B cell (primary cell): ENCODE measurements around the gene IFNA2. TPM values are rescaled to one million over a fixed set of nuclear protein-coding genes. Genes with fewer than 3 reads are reported as not detected.

ENCODE experiments used
- ATAC-seq: fragments of 200-7000 bp; cut with Tn5 transposase; one replicate; pipeline ENCODE4 v1.10.0; 2021; ENCODE audit warnings: low read depth, mild to moderate bottlenecking, moderate number of reproducible peaks, moderate library complexity
- CTCF ChIA-PET: fragments of 350-600 bp; sonication (Branson Sonifier 250); formaldehyde crosslinking; loops from one replicate; lab custom pipeline; 2021; ENCODE audit warnings: antibody characterized with exemption, inconsistent platforms; lab: Charles Lee
- POLR2A ChIA-PET: fragments of 350-600 bp; sonication (Branson Sonifier 250); formaldehyde crosslinking; loops from one replicate; lab custom pipeline; 2021; ENCODE audit warnings: antibody characterized with exemption; lab: Charles Lee
- DNase-seq: peaks from one replicate; pipeline ENCODE4 v3.0.0; 2013
- H2AFZ ChIP-seq: 2 replicates; pipeline ENCODE4 v1.6.1; 2012; ENCODE audit warnings: mild to moderate bottlenecking, low read depth, low read length; ENCODE audit not compliant: insufficient read depth, poor library complexity, severe bottlenecking
- H3K27ac ChIP-seq, 2 donors: 1 replicate in 1 of 2; 2 replicates in 1 of 2; pipeline ENCODE4 v1.5.1; 2012 to 2013; ENCODE audit warnings: low read length in 2 of 2, mild to moderate bottlenecking in 2 of 2, moderate library complexity in 1 of 2
- H3K27me3 ChIP-seq, 4 experiments: fragments of 200-600 bp in 1 of 4; sonication (generic) in 1 of 4; replicated peaks in 1 of 4; 1 replicate in 2 of 4; 2 replicates in 2 of 4; pipeline versions ENCODE4 v1.6.1 to v1.7.0; 2013 to 2016; ENCODE audit warnings: low read length in 3 of 4, mild to moderate bottlenecking in 2 of 4, mixed read lengths in 1 of 4, moderate library complexity in 1 of 4; ENCODE audit not compliant: insufficient read depth in 4 of 4, control insufficient read depth in 3 of 4; ENCODE audit errors: control extremely low read depth in 1 of 4
- H3K36me3 ChIP-seq, 2 experiments: replicated peaks in 1 of 2; 1 replicate in 1 of 2; 2 replicates in 1 of 2; pipeline versions ENCODE4 v1.6.1 to v1.7.1; 2013; ENCODE audit warnings: low read length in 1 of 2; ENCODE audit not compliant: insufficient read depth in 2 of 2, control insufficient read depth in 1 of 2; ENCODE audit errors: control extremely low read depth in 1 of 2, extremely low read depth in 1 of 2
- H3K4me1 ChIP-seq, 2 donors: fragments of 200-600 bp in 1 of 2; sonication (generic) in 1 of 2; 1 replicate in 1 of 2; 2 replicates in 1 of 2; pipeline versions ENCODE4 v1.5.1 to v1.6.1; 2013 to 2017; ENCODE audit warnings: low read length in 2 of 2; ENCODE audit not compliant: control insufficient read depth in 2 of 2, insufficient read depth in 2 of 2
- H3K4me2 ChIP-seq: replicated peaks from 2 replicates; pipeline ENCODE3; 2012; ENCODE audit warnings: mild to moderate bottlenecking, low read depth, low read length; ENCODE audit not compliant: poor library complexity, severe bottlenecking
- H3K4me3 ChIP-seq, 5 experiments: fragments of 200-600 bp in 1 of 5; sonication (generic) in 1 of 5; 1 replicate in 3 of 5; 2 replicates in 2 of 5; pipeline versions ENCODE4 v1.5.1 to v1.7.0; 2011 to 2016; ENCODE audit warnings: low read length in 4 of 5, mild to moderate bottlenecking in 4 of 5, low read depth in 2 of 5, control low read depth in 1 of 5, moderate library complexity in 1 of 5; ENCODE audit not compliant: insufficient read depth in 1 of 5; ENCODE audit errors: control extremely low read depth in 1 of 5, extremely low read depth in 1 of 5
- H3K79me2 ChIP-seq: fragments of 200-600 bp; sonication (generic); one replicate; pipeline ENCODE4 v1.6.0; 2016; ENCODE audit warnings: low read length; ENCODE audit not compliant: control insufficient read depth, insufficient read depth
- H3K9ac ChIP-seq: fragments of 200-600 bp; sonication (generic); 2 replicates; pipeline ENCODE4 v1.6.1; 2017; ENCODE audit warnings: mild to moderate bottlenecking, low read length, moderate library complexity
- H3K9me3 ChIP-seq, 3 donors: one replicate each; pipeline versions ENCODE4 v1.6.1 to v1.7.1; 2013; ENCODE audit warnings: low read length in 2 of 3; ENCODE audit not compliant: control insufficient read depth in 2 of 3, insufficient read depth in 1 of 3; ENCODE audit errors: control extremely low read depth in 1 of 3
- H4K20me1 ChIP-seq: 2 replicates; pipeline ENCODE4 v1.6.0; 2012; ENCODE audit warnings: mild to moderate bottlenecking, low read length; ENCODE audit not compliant: insufficient read depth, control insufficient read depth, poor library complexity, severe bottlenecking
- H3K27ac Mint-ChIP-seq: one replicate; pipeline ENCODE4 v1.8.0; 2021; ENCODE audit warnings: mixed read lengths
- H3K27me3 Mint-ChIP-seq: one replicate; pipeline ENCODE4 v1.8.0; 2021; ENCODE audit warnings: mixed read lengths
- H3K4me1 Mint-ChIP-seq: one replicate; pipeline ENCODE4 v1.8.0; 2021; ENCODE audit warnings: mixed read lengths
- H3K4me3 Mint-ChIP-seq: one replicate; pipeline ENCODE4 v1.8.0; 2021; ENCODE audit warnings: mixed read lengths
- H3K9me3 Mint-ChIP-seq: one replicate; pipeline ENCODE4 v1.8.0; 2022; ENCODE audit warnings: mixed read lengths; ENCODE audit not compliant: insufficient read depth
- EZH2 ChIP-seq: IDR thresholded peaks from 2 replicates; pipeline ENCODE4 v1.6.1; 2012; ENCODE audit warnings: borderline replicate concordance, low read depth, mild to moderate bottlenecking, moderate library complexity, low read length; ENCODE audit not compliant: insufficient read depth, poor library complexity, severe bottlenecking
- WGBS: methylation state at CpG from one replicate; pipeline ENCODE4 v1.1.5; 2013; ENCODE audit warnings: missing lambda C conversion rate; ENCODE audit not compliant: insufficient coverage; 5-methylcytosine and 5-hydroxymethylcytosine counted together
- intact Hi-C: fragments of 100-400 bp; cut with micrococcal nuclease; formaldehyde crosslinking; loops from one replicate; pipeline ENCODE4 v1.10.0; 2022
- polyA plus RNA-seq: library from polyadenylated mRNA; depleted of rRNA; stranded (reverse); fragments of >200 nt; gene quantifications from 2 replicates; pipeline ENCODE4 v1.2.3, GENCODE V29; 2012
- total RNA-seq, 2 donors: library from RNA; stranded (reverse); fragments of 120-200 nt in 1 of 2; gene quantifications; 1 replicate in 1 of 2; 2 replicates in 1 of 2; pipeline versions ENCODE4 v1.2.3 to v1.2.4, GENCODE V29; 2013 to 2022
- TF ChIP-seq, protein P1 (sequence below): fragments of 200-600 bp; IDR thresholded peaks from one replicate; pipeline ENCODE4 v1.8.0; 2022; ENCODE audit warnings: antibody characterized with exemption, mild to moderate bottlenecking

The IFNA2 gene
- total and polyA plus RNA-seq, 2 donors (not counting 1 experiment from before 2014, with no cell fraction given) = not detected

DNA sequence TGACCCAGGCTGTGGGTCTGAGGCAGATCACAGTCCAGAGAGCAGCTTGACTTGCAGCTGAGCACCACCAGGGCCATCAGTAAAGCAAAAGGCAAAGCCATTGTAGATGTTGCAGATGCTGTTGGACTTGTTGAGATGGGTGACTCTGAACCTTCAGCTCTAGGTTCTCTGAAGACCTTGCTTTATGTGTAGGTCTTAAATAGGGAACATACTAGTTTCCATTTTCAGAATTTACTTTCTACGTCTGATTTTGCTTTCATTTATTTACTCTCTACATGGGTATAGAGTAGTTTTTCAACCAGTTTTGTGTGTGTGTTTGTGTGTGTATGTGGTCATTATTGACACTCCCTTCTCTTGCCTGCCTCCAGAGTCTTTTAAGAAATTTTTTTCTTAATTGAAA, 34.4 kb downstream of the IFNA2 start, which contains the start of gene IFNA6:
Gene IFNA6 (minus strand): TSS at position 101 of the 400 bp plus-strand sequence. CDS start 0 bp downstream, at position 101.
- H4K20me1 ChIP-seq = no peaks in the 10 kb centered on the region
- peaks cover 0 to 4% (median 0%) of the 10 kb centered on the region in 3 donors for H3K9me3 ChIP-seq
- no peak for DNase-seq
- intact Hi-C loops = no loop called here
- no peaks in the 10 kb centered on the region for H3K36me3 ChIP-seq
- Mint-ChIP-seq H3K27me3 (peaks cover 30% of the 10 kb centered on the region), H3K4me1 (no peaks in the 10 kb centered on the region), H3K4me3 (no peak within 1 kb of the TSS), H3K9me3 (peaks cover 5% of the 10 kb centered on the region), H3K27ac (no peak within 1 kb of the TSS)
- POLR2A ChIA-PET = no interaction called here
- H3K27ac ChIP-seq = no peak within 1 kb of the TSS
- H3K79me2 ChIP-seq = no peaks in the 10 kb centered on the region
- H3K27me3 ChIP-seq = peaks cover 0 to 8% (median 2%) of the 10 kb centered on the region in 4 experiments
- no CpG with 5 or more reads among the region's 1 CpG for WGBS
- no peak for TF ChIP-seq EZH2
- no peaks in the 10 kb centered on the region for H3K4me1 ChIP-seq
- H3K9ac ChIP-seq = no peak within 1 kb of the TSS
- CTCF ChIA-PET = no interaction called here
- H2AFZ ChIP-seq = no peak within 1 kb of the TSS
- ATAC-seq = no peak
- H3K4me3 ChIP-seq = no peak within 1 kb of the TSS
- H3K4me2 ChIP-seq = no peak within 1 kb of the TSS

DNA sequence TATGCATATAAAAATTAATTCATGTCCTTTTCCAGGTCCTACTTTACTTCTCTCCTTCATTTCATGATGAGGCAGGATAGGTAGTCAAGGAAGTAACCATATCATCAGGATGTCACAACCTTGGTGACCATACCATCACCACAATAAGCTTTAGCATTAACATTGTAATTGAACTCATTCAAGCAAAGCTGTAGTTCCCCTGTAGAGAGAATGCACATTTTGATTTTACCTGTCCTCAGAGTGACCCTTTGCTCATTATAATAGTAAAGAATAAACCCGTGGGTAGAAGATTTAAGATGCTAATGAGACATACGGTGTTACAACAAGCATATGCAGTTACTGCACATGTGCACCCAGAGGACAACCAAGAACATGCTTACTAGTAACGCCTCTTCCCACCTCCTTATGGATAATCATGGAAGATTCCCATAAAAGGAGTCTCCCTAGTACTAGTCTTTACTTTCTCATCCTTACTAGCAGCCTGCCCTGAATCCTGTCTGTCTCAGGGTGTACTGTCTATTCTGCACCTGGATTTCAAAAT, 36.7 kb downstream of the IFNA2 start:
- Histone ChIP-seq H3K4me3 (no peak overlapping the region), H3K4me2 (no peak overlapping the region), H3K4me1 (no peaks in the 10 kb centered on the region), H4K20me1 (no peaks in the 10 kb centered on the region), H3K79me2 (no peaks in the 10 kb centered on the region), H3K9me3 (peaks cover 0 to 2% (median 0%) of the 10 kb centered on the region in 3 donors), H2AFZ (no peak overlapping the region), H3K27ac (no peak overlapping the region), H3K9ac (no peak overlapping the region), H3K36me3 (no peaks in the 10 kb centered on the region), H3K27me3 (peaks cover 0 to 10% (median 5%) of the 10 kb centered on the region in 4 experiments)
- WGBS = 57% methylated on average over 1 of the region's 3 CpGs
- Mint-ChIP-seq H3K4me1 (peaks cover 7% of the 10 kb centered on the region), H3K4me3 (no peak overlapping the region), H3K9me3 (no peaks in the 10 kb centered on the region), H3K27ac (no peak overlapping the region), H3K27me3 (peaks cover 41% of the 10 kb centered on the region)
- ATAC-seq (no peak), DNase-seq (no peak)
- CTCF ChIA-PET = interaction anchor here (1.5 kb wide), 1 partner anchor 48 kb away, joined by 3 read pairs; no protein-coding TSS in a partner anchor
- TF ChIP-seq EZH2 = no peak
- TF ChIP-seq, protein P1, sequence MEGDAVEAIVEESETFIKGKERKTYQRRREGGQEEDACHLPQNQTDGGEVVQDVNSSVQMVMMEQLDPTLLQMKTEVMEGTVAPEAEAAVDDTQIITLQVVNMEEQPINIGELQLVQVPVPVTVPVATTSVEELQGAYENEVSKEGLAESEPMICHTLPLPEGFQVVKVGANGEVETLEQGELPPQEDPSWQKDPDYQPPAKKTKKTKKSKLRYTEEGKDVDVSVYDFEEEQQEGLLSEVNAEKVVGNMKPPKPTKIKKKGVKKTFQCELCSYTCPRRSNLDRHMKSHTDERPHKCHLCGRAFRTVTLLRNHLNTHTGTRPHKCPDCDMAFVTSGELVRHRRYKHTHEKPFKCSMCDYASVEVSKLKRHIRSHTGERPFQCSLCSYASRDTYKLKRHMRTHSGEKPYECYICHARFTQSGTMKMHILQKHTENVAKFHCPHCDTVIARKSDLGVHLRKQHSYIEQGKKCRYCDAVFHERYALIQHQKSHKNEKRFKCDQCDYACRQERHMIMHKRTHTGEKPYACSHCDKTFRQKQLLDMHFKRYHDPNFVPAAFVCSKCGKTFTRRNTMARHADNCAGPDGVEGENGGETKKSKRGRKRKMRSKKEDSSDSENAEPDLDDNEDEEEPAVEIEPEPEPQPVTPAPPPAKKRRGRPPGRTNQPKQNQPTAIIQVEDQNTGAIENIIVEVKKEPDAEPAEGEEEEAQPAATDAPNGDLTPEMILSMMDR = no peak
- intact Hi-C loops = no loop called here
- POLR2A ChIA-PET = no interaction called here
